Endothelial cell of umbilical vein (primary cell): ENCODE data around the gene MB. TPM values are rescaled to one million over a fixed set of nuclear protein-coding genes. Genes with fewer than 3 reads are reported as not detected.

Experiments used
- BruUV-seq: library from RNA; stranded (reverse); fragments of 400-500 nt; replicated peaks from 2 replicates; lab custom pipeline; 2021; lab: Mats Ljungman, UMichigan
- CTCF ChIA-PET: fragments of 300-600, 350-600 bp; sonication (Branson Sonifier 250); formaldehyde crosslinking; loops from one replicate; lab custom pipeline; 2021; ENCODE audit warnings: antibody characterized with exemption, inconsistent platforms; lab: Charles Lee
- POLR2A ChIA-PET: fragments of 300-600, 350-600 bp; sonication (Branson Sonifier 250); formaldehyde crosslinking; loops from one replicate; lab custom pipeline; 2021; ENCODE audit warnings: antibody characterized with exemption, inconsistent platforms; lab: Charles Lee
- DNase-seq: peaks from one replicate; pipeline ENCODE4 v3.0.0-alpha.2; 2011; ENCODE audit warnings: low read depth, low spot score
- FAIRE-seq: peaks from 2 replicates; lab custom pipeline; 2011; peaks lifted over from hg19 to GRCh38; lab: Jason Lieb, UNC
- H2AFZ ChIP-seq: 2 replicates; pipeline ENCODE4 v1.6.0; 2012; ENCODE audit warnings: low read depth, low read length, control low read depth, inconsistent platforms
- H3K27ac ChIP-seq: 2 replicates; pipeline ENCODE4 v1.5.1; 2011; ENCODE audit warnings: low read depth, mild to moderate bottlenecking, control low read depth, low read length, moderate library complexity; ENCODE audit not compliant: insufficient read depth
- H3K27me3 ChIP-seq, 2 experiments: 2 replicates each; pipeline versions ENCODE4 v1.6.0 to v1.6.1; 2011; ENCODE audit warnings: low read length in 2 of 2, mixed read lengths in 1 of 2; ENCODE audit not compliant: control insufficient read depth in 2 of 2, insufficient read depth in 2 of 2
- H3K36me3 ChIP-seq, 2 experiments: 2 replicates in 1 of 2; 3 replicates in 1 of 2; pipeline ENCODE4 v1.5.1; 2011; ENCODE audit warnings: low read length in 2 of 2, mild to moderate bottlenecking in 1 of 2, moderate library complexity in 1 of 2; ENCODE audit not compliant: control insufficient read depth in 2 of 2, insufficient read depth in 2 of 2; ENCODE audit errors: extremely low read depth in 1 of 2
- H3K4me1 ChIP-seq: 3 replicates; pipeline ENCODE4 v1.5.1; 2011; ENCODE audit warnings: mild to moderate bottlenecking, low read length; ENCODE audit not compliant: control insufficient read depth, insufficient read depth; ENCODE audit errors: extremely low read depth
- H3K4me2 ChIP-seq: 2 replicates; pipeline ENCODE4 v1.6.1; 2011; ENCODE audit warnings: low read length, control low read depth, mixed read lengths; ENCODE audit not compliant: insufficient read depth
- H3K4me3 ChIP-seq, 3 experiments: fragments of 200-600 bp in 1 of 3; sonication (generic), shearing (Covaris generic) in 1 of 3; replicated peaks in 1 of 3; 2 replicates each; pipeline ENCODE4 v1.5.1; 2011 to 2016; ENCODE audit warnings: control low read depth in 3 of 3, low read length in 3 of 3, mild to moderate bottlenecking in 2 of 3, inconsistent platforms in 1 of 3, low read depth in 1 of 3, moderate library complexity in 1 of 3; ENCODE audit not compliant: insufficient read depth in 1 of 3
- H3K79me2 ChIP-seq: 2 replicates; pipeline ENCODE4 v1.6.0; 2012; ENCODE audit warnings: low read length, inconsistent platforms; ENCODE audit not compliant: control insufficient read depth, insufficient read depth
- H3K9ac ChIP-seq: replicated peaks from 2 replicates; pipeline ENCODE3; 2011; ENCODE audit warnings: low read length, control low read depth; ENCODE audit not compliant: insufficient read depth; ENCODE audit errors: extremely low read depth
- H3K9me1 ChIP-seq: replicated peaks from 3 replicates; pipeline ENCODE4 v1.6.0; 2011; ENCODE audit warnings: mild to moderate bottlenecking, low read length; ENCODE audit not compliant: control insufficient read depth, insufficient read depth; ENCODE audit errors: extremely low read depth
- H3K9me3 ChIP-seq: replicated peaks from 2 replicates; pipeline ENCODE4 v1.5.1; 2012; ENCODE audit warnings: low read length, inconsistent platforms; ENCODE audit not compliant: control insufficient read depth, insufficient read depth
- H4K20me1 ChIP-seq: replicated peaks from 2 replicates; pipeline ENCODE3; 2011; ENCODE audit warnings: mild to moderate bottlenecking, low read length; ENCODE audit not compliant: control insufficient read depth, insufficient read depth; ENCODE audit errors: extremely low read depth
- POLR2AphosphoS5 ChIP-seq: IDR thresholded peaks from 2 replicates; pipeline ENCODE4 v1.6.1; 2012; ENCODE audit warnings: low read depth, mild to moderate bottlenecking, control low read depth, low read length, moderate library complexity; ENCODE audit not compliant: insufficient read depth
- dilution Hi-C: fragments of 300-500 bp; cut with MboI; formaldehyde crosslinking; loops from one replicate; pipeline ENCODE4 v1.15.0; 2019; ENCODE audit warnings: low sequenced_read_pairs; ENCODE audit not compliant: extremely low pct_ligation_motif_present
- intact Hi-C: fragments of 100-400 bp; cut with micrococcal nuclease; formaldehyde crosslinking; loops from one replicate; pipeline ENCODE4 v1.10.0; 2022
- polyA plus RNA-seq, 4 experiments: library from polyadenylated mRNA; depleted of rRNA in 3 of 4; stranded (reverse) in 3 of 4; unstranded in 1 of 4; fragments of >200 nt; gene quantifications; 2 replicates each; pipeline versions ENCODE4 v1.2.1 to v1.2.3, GENCODE V29; 2011 to 2012; ENCODE audit warnings: missing spikeins in 1 of 4
- total RNA-seq: library from RNA; stranded (reverse); gene quantifications from 2 replicates; pipeline ENCODE4 v1.2.3, GENCODE V29; 2021
- TF ChIP-seq, protein P1 (sequence below): IDR thresholded peaks from 2 replicates; pipeline ENCODE4 v1.6.1; 2011; ENCODE audit not compliant: insufficient read depth, insufficient read length
- TF ChIP-seq, protein P2 (sequence below), 2 donors: IDR thresholded peaks; 1 replicate in 1 of 2; 2 replicates in 1 of 2; pipeline ENCODE4 v1.5.1; 2011; ENCODE audit warnings: low read length in 2 of 2, mild to moderate bottlenecking in 2 of 2, moderate library complexity in 2 of 2, control low read depth in 1 of 2, inconsistent platforms in 1 of 2, low read depth in 1 of 2; ENCODE audit not compliant: insufficient read depth in 1 of 2; ENCODE audit errors: extremely low read depth in 1 of 2

MB gene
- total and polyA plus RNA-seq, 2 donors (not counting 3 experiments of a cell fraction or from before 2014, with no cell fraction given) = not detected

- no peaks in the 10 kb centered on the region for H3K9me3 ChIP-seq
- CTCF ChIA-PET = interaction anchor here (0.8 to 2.7 kb wide), 3 partner anchors 8 to 161 kb away, joined by 3 to 13 read pairs (median 3); no protein-coding TSS in a partner anchor
- FAIRE-seq (no peak), DNase-seq (no peak)
- H3K9me1 ChIP-seq = no peaks in the 10 kb centered on the region
- H3K27ac ChIP-seq = no peak overlapping the region
- dilution Hi-C loops (no loop called here), intact Hi-C loops (no loop called here)
- no peaks in the 10 kb centered on the region for H3K36me3 ChIP-seq
- no peak overlapping the region for H3K4me2 ChIP-seq
- no peak overlapping the region for H3K9ac ChIP-seq
- H3K27me3 ChIP-seq = peaks cover 0 to under 1% of the 10 kb centered on the region in 2 experiments
- POLR2A ChIA-PET = no interaction called here
- H3K4me3 ChIP-seq = no peak overlapping the region
- TF ChIP-seq POLR2AphosphoS5 = no peak
- TF ChIP-seq, protein P1, sequence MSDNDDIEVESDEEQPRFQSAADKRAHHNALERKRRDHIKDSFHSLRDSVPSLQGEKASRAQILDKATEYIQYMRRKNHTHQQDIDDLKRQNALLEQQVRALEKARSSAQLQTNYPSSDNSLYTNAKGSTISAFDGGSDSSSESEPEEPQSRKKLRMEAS = no peak
- TF ChIP-seq, protein P2, sequence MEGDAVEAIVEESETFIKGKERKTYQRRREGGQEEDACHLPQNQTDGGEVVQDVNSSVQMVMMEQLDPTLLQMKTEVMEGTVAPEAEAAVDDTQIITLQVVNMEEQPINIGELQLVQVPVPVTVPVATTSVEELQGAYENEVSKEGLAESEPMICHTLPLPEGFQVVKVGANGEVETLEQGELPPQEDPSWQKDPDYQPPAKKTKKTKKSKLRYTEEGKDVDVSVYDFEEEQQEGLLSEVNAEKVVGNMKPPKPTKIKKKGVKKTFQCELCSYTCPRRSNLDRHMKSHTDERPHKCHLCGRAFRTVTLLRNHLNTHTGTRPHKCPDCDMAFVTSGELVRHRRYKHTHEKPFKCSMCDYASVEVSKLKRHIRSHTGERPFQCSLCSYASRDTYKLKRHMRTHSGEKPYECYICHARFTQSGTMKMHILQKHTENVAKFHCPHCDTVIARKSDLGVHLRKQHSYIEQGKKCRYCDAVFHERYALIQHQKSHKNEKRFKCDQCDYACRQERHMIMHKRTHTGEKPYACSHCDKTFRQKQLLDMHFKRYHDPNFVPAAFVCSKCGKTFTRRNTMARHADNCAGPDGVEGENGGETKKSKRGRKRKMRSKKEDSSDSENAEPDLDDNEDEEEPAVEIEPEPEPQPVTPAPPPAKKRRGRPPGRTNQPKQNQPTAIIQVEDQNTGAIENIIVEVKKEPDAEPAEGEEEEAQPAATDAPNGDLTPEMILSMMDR (IDR thresholded peaks at IDR 0.05; ENCODE audit: extremely low read depth in 1 of 2, insufficient read depth in 1 of 2, low read depth in 1 of 2, low read length in 2 of 2) = no peak
- no peak overlapping the region for H2AFZ ChIP-seq
- H3K79me2 ChIP-seq = no peaks in the 10 kb centered on the region
- no peaks in the 10 kb centered on the region for H3K4me1 ChIP-seq
- no peaks in the 10 kb centered on the region for H4K20me1 ChIP-seq
- no TSS peak for BruUV-seq
Measured at GRCh38 chr22:35591714-35592417, 25.3 kb downstream of the MB start.
